Mesothelial cell of epicardium (in vitro differentiated cells): ENCODE results near the gene TAB3. TPM values are rescaled to one million over a fixed set of nuclear protein-coding genes. Genes with fewer than 3 reads are reported as not detected.

Source experiments
- DNase-seq, 2 experiments: peaks; one replicate each; pipeline ENCODE4 v3.0.0; 2021; ENCODE audit warnings: low spot score in 2 of 2; ENCODE audit not compliant: unreplicated experiment in 2 of 2
- H3K27ac Mint-ChIP-seq: 2 replicates; pipeline ENCODE4 v1.8.0; 2021; ENCODE audit warnings: mixed read lengths
- H3K27me3 Mint-ChIP-seq: 2 replicates; pipeline ENCODE4 v1.8.0; 2021; ENCODE audit warnings: low read depth, mixed read lengths
- H3K36me3 Mint-ChIP-seq: 2 replicates; pipeline ENCODE4 v1.8.0; 2021; ENCODE audit warnings: mixed read lengths
- H3K4me1 Mint-ChIP-seq: 2 replicates; pipeline ENCODE4 v1.8.0; 2021; ENCODE audit warnings: mixed read lengths
- H3K4me3 Mint-ChIP-seq: 2 replicates; pipeline ENCODE4 v1.8.0; 2021; ENCODE audit warnings: mild to moderate bottlenecking, moderate library complexity, mixed read lengths
- H3K9me3 Mint-ChIP-seq: 2 replicates; pipeline ENCODE4 v1.8.0; 2021; ENCODE audit warnings: mixed read lengths
- CTCF ChIP-seq: fragments of 200-600 bp; sonication (generic); IDR thresholded peaks from one replicate; pipeline ENCODE4 v1.5.0; 2021; ENCODE audit warnings: antibody characterized with exemption; ENCODE audit not compliant: unreplicated experiment
- total RNA-seq: library from RNA; stranded (reverse); gene quantifications from 3 replicates; pipeline ENCODE4 v1.2.1, GENCODE V29; 2021

Gene TAB3
- total RNA-seq, 1 donor from 2014 or later = 28.9 TPM

- DNase-seq = no peak
- H3K9me3 Mint-ChIP-seq = peaks cover 28% of the 10 kb centered on the region
- H3K4me3 Mint-ChIP-seq = no peak overlapping the region
- no peak for TF ChIP-seq CTCF
- H3K27me3 Mint-ChIP-seq = no peaks in the 10 kb centered on the region
- no peak overlapping the region for H3K27ac Mint-ChIP-seq
- H3K4me1 Mint-ChIP-seq = peaks cover 30% of the 10 kb centered on the region
- H3K36me3 Mint-ChIP-seq = no peaks in the 10 kb centered on the region
Measured at GRCh38 chrX:30885136-30885535, 3.9 kb downstream of the TAB3 start.

GRCh38 chrX:30883138-30883537, 5.9 kb downstream of the TAB3 start:
- no peak overlapping the region for H3K27ac Mint-ChIP-seq
- no peaks in the 10 kb centered on the region for H3K27me3 Mint-ChIP-seq
- peaks cover 28% of the 10 kb centered on the region for H3K9me3 Mint-ChIP-seq
- DNase-seq = no peak
- H3K36me3 Mint-ChIP-seq = no peaks in the 10 kb centered on the region
- peaks cover 39% of the 10 kb centered on the region for H3K4me1 Mint-ChIP-seq
- TF ChIP-seq CTCF = no peak
- H3K4me3 Mint-ChIP-seq = no peak overlapping the region

GRCh38 chrX:30881797-30882196, 7.3 kb downstream of the TAB3 start:
- no peak for TF ChIP-seq CTCF
- Mint-ChIP-seq H3K27me3 (no peaks in the 10 kb centered on the region), H3K4me1 (peaks cover 35% of the 10 kb centered on the region), H3K36me3 (no peaks in the 10 kb centered on the region), H3K27ac (no peak overlapping the region), H3K9me3 (peaks cover 27% of the 10 kb centered on the region), H3K4me3 (no peak overlapping the region)
- no peak for DNase-seq

- Mint-ChIP-seq H3K4me1 (peaks cover 35% of the 10 kb centered on the region), H3K27ac (no peak overlapping the region), H3K27me3 (no peaks in the 10 kb centered on the region), H3K4me3 (no peak overlapping the region), H3K9me3 (peaks cover 30% of the 10 kb centered on the region), H3K36me3 (no peaks in the 10 kb centered on the region)
- TF ChIP-seq CTCF = no peak
- no peak for DNase-seq
Measured at GRCh38 chrX:30881390-30881789, 7.7 kb downstream of the TAB3 start.

GRCh38 chrX:30880058-30880457, 9.0 kb downstream of the TAB3 start:
- no peak overlapping the region for H3K4me3 Mint-ChIP-seq
- no peaks in the 10 kb centered on the region for H3K36me3 Mint-ChIP-seq
- DNase-seq = no peak
- no peaks in the 10 kb centered on the region for H3K27me3 Mint-ChIP-seq
- TF ChIP-seq CTCF = no peak
- peaks cover 26% of the 10 kb centered on the region for H3K9me3 Mint-ChIP-seq
- peak overlapping the region; percentile 33 for H3K27ac Mint-ChIP-seq
- peaks cover 39% of the 10 kb centered on the region for H3K4me1 Mint-ChIP-seq

- TF ChIP-seq CTCF = no peak
- peaks cover 36% of the 10 kb centered on the region for H3K4me1 Mint-ChIP-seq
- H3K4me3 Mint-ChIP-seq = no peak overlapping the region
- H3K9me3 Mint-ChIP-seq = peaks cover 30% of the 10 kb centered on the region
- no peak for DNase-seq
- no peaks in the 10 kb centered on the region for H3K36me3 Mint-ChIP-seq
- peak overlapping the region; percentile 72 for H3K27ac Mint-ChIP-seq
- H3K27me3 Mint-ChIP-seq = no peaks in the 10 kb centered on the region
Measured at GRCh38 chrX:30876367-30876766, 12.7 kb downstream of the TAB3 start.
